NCI-H774 (cell line): ENCODE measurements around the gene MYO15B.

Source experiments
- DNase-seq: peaks from one replicate; lab custom pipeline; 2025; lab: John Stamatoyannopoulos, UW

The MYO15B gene

GRCh38 chr17:75558666-75559530, 28.7 kb upstream of the MYO15B start:
- DNase-seq = no peak

DNA sequence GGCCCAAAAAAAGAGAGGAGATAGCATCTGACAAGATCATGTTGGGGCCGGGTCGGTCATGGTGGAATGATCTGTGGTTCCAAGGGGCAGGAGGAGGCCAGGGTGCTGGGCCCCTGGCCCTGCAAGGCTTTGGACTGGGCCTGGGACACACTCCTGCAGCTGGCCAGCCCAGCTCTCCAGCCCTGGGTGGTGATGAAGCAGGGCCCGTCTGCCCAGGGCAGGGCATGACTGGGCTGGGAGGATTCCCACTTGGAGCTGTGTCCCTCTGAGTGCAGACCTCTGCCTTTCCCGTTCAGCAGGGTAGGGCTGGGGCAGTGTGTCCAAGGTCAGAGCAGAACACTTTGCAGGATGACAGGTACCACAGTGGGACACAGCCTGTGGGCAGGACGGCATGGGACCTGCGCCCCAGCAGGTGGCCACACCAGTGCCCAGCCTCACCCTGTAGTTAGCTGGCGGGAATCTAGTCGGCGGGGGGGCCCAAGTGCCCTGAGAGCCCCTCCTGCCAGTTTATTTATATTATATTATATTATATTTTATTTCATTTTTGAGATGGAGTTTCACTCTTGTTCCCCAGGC, 27.6 kb upstream of the MYO15B start:
- no peak for DNase-seq

DNA sequence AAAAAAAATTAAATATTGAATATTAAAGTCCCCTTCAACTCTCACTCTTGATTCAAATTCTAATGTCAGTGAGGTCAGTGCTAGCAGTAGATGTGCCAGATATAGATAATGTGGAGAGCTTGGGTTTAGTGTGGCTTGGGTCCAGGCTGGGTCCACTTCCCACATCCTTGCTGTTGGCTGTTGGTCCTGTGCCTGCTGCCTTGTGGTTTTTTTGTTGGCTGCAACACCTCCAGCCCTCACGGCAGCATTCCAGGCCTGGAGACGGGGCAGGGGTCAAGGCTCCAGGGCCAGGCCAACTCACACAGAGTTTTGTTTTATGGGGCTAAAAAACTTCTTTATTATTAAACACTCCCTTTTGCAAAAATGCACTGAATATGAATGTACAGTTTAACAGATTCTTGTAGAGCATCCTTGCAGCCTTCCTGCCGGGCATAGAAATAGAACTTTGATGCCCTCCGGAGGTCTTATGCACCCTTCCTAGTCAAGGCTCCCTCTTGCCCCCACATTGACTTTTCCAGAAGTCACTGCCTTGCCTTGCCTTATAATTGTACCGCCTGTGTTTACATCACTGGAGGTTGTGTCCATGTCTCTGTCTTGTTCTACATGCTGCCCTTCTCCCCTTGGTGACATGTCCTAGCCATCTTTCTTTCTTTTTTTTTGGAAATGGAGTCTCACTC, 25.5 kb upstream of the MYO15B start:
- DNase-seq = no peak

DNA sequence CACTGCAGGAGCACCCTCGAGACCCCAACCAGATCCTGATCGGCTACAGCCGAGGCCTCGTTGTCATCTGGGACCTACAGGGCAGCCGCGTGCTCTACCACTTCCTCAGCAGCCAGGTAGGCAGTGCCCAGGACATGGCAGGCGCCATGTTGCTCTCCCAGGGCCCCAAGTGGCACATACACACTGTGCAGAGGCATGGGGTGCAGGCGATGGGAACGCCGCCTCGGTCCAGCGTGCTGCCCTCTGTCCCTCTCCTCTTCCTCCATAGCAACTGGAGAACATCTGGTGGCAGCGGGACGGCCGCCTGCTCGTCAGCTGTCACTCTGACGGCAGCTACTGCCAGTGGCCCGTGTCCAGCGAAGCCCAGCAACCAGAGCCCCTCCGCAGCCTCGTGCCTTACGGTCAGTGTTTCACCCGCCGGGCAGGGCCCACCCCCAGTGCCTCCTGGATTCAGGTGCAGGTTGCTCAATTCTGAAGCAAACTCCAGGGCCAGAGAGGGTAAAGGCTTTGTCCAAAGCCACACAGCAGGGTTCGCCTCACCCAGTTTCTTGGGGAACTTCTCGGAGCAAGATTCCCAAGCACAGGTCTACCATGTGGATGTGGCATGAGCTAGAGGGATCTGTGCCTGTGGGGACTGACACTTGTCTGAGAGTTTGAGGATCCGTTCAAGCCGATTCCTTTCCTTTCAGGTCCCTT, 24.4 kb upstream of the MYO15B start:
- DNase-seq = no peak

- no peak for DNase-seq
Measured at GRCh38 chr17:75564195-75564594, 23.4 kb upstream of the MYO15B start.

GRCh38 chr17:75565066-75565465, 22.5 kb upstream of the MYO15B start:
- DNase-seq = no peak

GRCh38 chr17:75565618-75566017, 22.0 kb upstream of the MYO15B start:
- DNase-seq = no peak

GRCh38 chr17:75566416-75566815, 21.2 kb upstream of the MYO15B start:
- DNase-seq = no peak

GRCh38 chr17:75566834-75567233, 20.8 kb upstream of the MYO15B start:
- no peak for DNase-seq

DNA sequence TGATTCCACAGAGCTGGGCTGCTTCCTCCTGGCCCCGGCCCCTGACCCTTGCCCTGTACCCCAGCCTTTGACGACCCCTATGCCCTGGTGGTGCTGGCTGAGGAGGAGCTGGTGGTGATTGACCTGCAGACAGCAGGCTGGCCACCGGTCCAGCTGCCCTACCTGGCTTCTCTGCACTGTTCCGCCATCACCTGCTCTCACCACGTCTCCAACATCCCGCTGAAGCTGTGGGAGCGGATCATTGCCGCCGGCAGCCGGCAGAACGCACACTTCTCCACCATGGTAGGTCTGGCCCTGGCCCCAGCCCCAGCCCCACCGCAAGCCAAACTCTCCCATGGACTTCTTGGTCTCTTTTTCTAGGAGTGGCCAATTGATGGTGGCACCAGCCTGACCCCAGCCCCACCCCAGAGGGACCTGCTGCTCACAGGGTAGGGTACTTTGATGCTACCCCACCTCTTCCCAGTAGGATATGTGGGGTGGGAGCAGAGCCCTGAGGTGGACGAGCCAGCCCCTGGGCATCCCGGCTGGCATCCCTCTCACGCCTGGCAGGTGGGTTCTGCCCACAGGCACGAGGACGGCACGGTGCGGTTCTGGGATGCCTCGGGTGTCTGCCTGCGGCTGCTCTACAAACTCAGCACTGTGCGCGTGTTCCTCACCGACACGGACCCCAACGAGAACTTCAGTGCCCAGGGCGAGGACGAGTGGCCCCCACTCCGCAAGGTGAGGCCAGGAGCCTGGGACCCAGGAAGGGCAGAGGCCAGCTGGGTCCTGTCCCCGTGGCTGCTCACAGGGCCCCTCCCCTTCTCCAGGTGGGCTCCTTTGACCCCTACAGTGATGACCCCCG, 19.0 kb upstream of the MYO15B start:
- DNase-seq = no peak

DNA sequence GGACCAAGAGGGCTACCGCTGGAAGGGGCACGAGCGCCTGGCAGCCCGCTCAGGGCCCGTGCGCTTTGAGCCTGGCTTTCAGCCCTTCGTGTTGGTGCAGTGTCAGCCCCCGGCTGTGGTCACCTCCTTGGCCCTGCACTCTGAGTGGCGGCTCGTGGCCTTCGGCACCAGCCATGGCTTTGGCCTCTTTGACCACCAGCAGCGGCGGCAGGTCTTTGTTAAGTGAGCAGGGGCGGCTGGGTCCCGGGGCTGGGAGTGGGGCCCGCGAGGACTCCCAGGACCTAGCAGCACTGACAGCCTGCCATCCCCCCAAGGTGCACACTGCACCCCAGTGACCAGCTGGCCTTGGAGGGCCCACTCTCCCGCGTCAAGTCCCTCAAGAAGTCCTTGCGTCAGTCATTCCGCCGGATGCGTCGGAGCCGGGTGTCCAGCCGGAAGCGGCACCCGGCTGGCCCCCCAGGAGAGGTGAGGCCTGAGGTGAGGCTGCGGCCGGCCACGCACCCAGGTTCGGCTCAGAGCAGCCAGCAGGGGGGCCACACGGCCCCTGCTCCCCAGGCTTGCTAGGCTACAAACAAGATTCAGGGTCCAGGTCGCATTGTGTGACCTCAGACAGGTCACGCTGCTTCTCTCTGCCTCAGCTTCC, 17.4 kb upstream of the MYO15B start:
- no peak for DNase-seq

GRCh38 chr17:75570772-75571171, 16.8 kb upstream of the MYO15B start:
- no peak for DNase-seq

- DNase-seq = no peak
Measured at GRCh38 chr17:75571197-75571884, 16.3 kb upstream of the MYO15B start.

- no peak for DNase-seq
Measured at GRCh38 chr17:75571885-75572215, 15.8 kb upstream of the MYO15B start.

DNA sequence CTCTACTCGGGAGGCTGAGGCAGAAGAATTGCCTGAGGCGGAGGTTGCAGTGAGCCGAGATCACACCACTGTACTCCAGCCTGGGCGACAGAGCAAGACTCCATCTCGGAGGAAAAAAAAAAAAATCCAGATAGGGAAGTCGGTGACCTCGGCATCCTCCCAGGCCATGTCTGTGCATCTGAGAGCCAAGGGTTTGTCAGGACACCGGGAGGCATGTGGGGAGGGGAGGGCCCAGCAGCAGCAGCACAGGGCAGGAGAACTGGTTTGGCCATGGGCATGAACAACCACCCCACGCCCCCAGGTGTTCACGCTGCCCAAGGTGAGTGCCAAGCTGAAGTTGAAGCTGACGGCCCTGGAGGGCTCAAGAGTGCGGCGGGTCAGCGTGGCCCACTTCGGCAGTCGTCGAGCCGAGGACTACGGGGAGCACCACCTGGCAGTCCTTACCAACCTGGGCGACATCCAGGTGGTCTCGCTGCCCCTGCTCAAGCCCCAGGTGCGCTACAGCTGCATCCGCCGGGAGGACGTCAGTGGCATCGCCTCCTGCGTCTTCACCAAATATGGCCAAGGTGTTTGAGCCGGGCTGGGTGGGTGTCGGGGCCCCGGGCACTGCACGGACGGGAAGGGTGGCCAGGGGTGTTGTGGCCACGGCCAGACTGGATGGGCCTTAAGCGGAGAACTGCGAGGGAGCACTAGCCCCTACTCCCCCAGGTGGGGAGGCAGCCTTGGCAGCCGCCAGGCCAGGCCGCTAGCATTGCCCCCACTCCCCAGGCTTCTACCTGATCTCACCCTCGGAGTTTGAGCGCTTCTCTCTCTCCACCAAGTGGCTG, 14.7 kb upstream of the MYO15B start:
- no peak for DNase-seq

GRCh38 chr17:75573540-75573957, 14.1 kb upstream of the MYO15B start:
- DNase-seq = no peak

DNA sequence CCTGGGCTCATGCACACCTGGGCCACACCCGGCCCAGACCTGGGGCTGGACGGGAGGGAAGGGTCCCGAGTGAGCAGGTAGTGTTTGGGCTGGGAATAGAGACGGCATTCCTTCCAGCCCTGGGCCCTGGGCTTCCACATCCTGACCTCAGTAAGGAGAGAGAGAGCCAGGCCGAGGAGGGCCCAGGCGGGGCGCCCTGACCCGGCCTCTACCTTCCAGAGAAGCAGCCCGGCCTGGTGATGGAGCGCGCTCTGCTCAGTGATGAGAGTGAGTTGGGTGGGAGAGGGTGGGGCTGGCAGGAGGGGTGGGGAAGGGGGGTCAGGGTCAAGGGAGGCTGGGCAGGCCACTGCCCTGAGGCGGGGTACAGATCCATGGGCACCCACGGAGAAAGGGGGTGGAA, 13.6 kb upstream of the MYO15B start:
- DNase-seq = no peak

DNA sequence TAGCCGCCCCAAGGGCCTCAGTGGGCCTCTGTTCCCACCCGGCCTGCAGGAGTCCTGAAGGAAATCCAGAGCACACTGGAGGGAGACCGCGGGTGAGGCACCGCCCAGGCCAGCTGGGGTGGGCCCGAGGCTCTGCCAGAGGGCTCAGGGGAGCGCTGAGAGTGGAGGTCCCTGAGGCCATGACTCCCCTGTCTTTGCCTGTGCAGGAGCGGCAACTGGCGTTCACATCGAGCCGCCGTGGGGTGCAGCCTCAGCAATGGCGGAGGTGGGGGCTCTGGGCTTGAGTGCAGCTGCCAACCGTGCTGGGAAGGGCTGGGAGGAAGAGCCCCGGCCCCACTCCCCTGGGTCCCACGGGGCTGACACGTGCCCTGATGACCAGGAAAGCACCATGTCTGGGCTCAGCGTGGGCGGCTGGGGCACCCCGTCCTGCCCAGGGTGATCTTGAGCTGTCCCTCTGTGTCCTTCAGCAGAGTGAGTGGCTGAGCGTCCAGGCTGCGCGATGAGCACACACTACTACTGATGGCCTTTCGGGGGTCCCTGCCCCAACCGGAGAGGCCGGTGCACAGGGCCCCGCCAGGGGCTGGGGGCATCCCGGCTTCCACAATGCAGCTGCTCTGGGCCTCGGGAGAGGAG, 13.1 kb upstream of the MYO15B start:
- no peak for DNase-seq

- no peak for DNase-seq
Measured at GRCh38 chr17:75575197-75575596, 12.4 kb upstream of the MYO15B start.
